Heart left ventricle (tissue), 16 donors: ENCODE measurements around the gene ASPSCR1. TPM values are rescaled to one million over a fixed set of nuclear protein-coding genes. Genes with fewer than 3 reads are reported as not detected.

Experiments used
- ATAC-seq, 4 donors: fragments of 200-7000 bp; cut with Tn5 transposase; one replicate each; pipeline ENCODE4 v1.9.1; 2020 to 2022; ENCODE audit warnings: moderate library complexity in 4 of 4, mild to moderate bottlenecking in 3 of 4, moderate number of reproducible peaks in 1 of 4
- DNase-seq, 5 donors: peaks; one replicate each; pipeline ENCODE4 v3.0.0-alpha.2; 2020
- H3K27ac ChIP-seq, 12 donors: fragments of 200-600 bp; sonication (generic) in 4 of 12; one replicate each; pipeline versions ENCODE4 v1.5.0 to v1.8.0; 2016 to 2022; ENCODE audit warnings: mild to moderate bottlenecking in 2 of 12
- H3K27me3 ChIP-seq, 9 donors: fragments of 200-600 bp; sonication (generic) in 2 of 9; one replicate each; pipeline versions ENCODE4 v1.5.1 to v1.8.0; 2016 to 2022; ENCODE audit warnings: mild to moderate bottlenecking in 3 of 9
- H3K36me3 ChIP-seq, 9 donors: fragments of 200-600 bp; sonication (generic) in 2 of 9; one replicate each; pipeline versions ENCODE4 v1.5.0 to v1.8.0; 2018 to 2022; ENCODE audit warnings: mild to moderate bottlenecking in 2 of 9
- H3K4me1 ChIP-seq, 12 donors: fragments of 200-600 bp; sonication (generic) in 4 of 12; one replicate each; pipeline versions ENCODE4 v1.5.0 to v1.8.0; 2016 to 2022; ENCODE audit warnings: mild to moderate bottlenecking in 3 of 12
- H3K4me3 ChIP-seq, 12 donors: fragments of 200-600 bp; sonication (generic) in 4 of 12; one replicate each; pipeline versions ENCODE4 v1.5.0 to v1.8.0; 2017 to 2022; ENCODE audit warnings: mild to moderate bottlenecking in 9 of 12, moderate library complexity in 4 of 12
- H3K9me3 ChIP-seq, 12 donors: fragments of 200-600 bp; sonication (generic) in 4 of 12; one replicate each; pipeline versions ENCODE4 v1.5.0 to v1.8.0; 2016 to 2022; ENCODE audit warnings: mild to moderate bottlenecking in 1 of 12
- POLR2A ChIP-seq, 2 donors: fragments of 450-650 bp; IDR thresholded peaks; one replicate each; pipeline ENCODE4 v1.6.1; 2017; ENCODE audit warnings: antibody characterized with exemption in 2 of 2, mild to moderate bottlenecking in 2 of 2, moderate library complexity in 2 of 2
- WGBS, 4 donors: extraction: QIAGEN DNeasy Blood & Tissue Kit in 2 of 4; methylation state at CpG; one replicate each; pipeline versions ENCODE4 v1.1.5 to v1.1.7; 2013 to 2018; 5-methylcytosine and 5-hydroxymethylcytosine counted together
- intact Hi-C, 10 donors: fragments of 100-400 bp; cut with DNase I; formaldehyde crosslinking; loops; one replicate each; pipeline versions ENCODE4 v1.11.1 to v1.14.2; 2022
- polyA plus RNA-seq, 2 donors: library from polyadenylated mRNA; stranded (reverse); fragments of 200-250 nt; gene quantifications; one replicate each; pipeline ENCODE4 v1.2.3, GENCODE V29; 2013
- total RNA-seq, 9 donors: library from RNA; depleted of rRNA in 2 of 9; stranded (reverse); fragments of >200 nt in 2 of 9; fragmentation: NEBNext Ultra II Directional in 3 of 9; extraction: Animal tissue kit (Norgen Biotek cat#: 25700) in 3 of 9; gene quantifications; one replicate each; pipeline versions ENCODE4 v1.1.0 to v1.2.4, GENCODE V29; 2016 to 2023
- TF ChIP-seq, protein P1 (sequence below), 12 donors: fragments of 200-600 bp; sonication (generic) in 4 of 12; IDR thresholded peaks; one replicate each; pipeline versions ENCODE4 v1.5.0 to v1.8.0; 2018 to 2022; ENCODE audit warnings: antibody characterized with exemption in 12 of 12, mild to moderate bottlenecking in 5 of 12
- donor health status: ischemic (EF 13 %, LVEDD 7.1; RV severe dilation, severe dysfunction).
- donor health status: healthy with polysubstance abuse.
- donor health status: DM: no; HTN: yes; CAD: no.
- donor health status: DM: no; HTN: no; CAD: no.
- donor health status: ischemic (EF 25% LVEDD 6.9; RV normal size, moderate dysfunction).
- donor health status: ischemic (EF 25% LVEDD 5.7; RV mildly dilated, moderate dysfunction).
- donor health status: healthy.
- donor health status: DM: yes; HTN: yes; CAD: no.
- donor health status: ischemic (EF 35%, LVEDD 5.7; RV mildly dilated, moderate dysfunction).
- donor health status: nonischemic (EF 11% LVEDD 7.7; RV severe dilation, severe dysfunction).
- donor health status: DM: yes; HTN: yes; CAD: no.
- donor health status: PGD.
- donor health status: ischemic (EF 29% LVEDD 5.4; RV normal size, mild dysfunction).
- donor health status: nonischemic (EF 23%, LVEDD 6.1; RV moderate dilation, normal function).

ASPSCR1 gene
- total and polyA plus RNA-seq, 11 donors: 15.1 to 43.6 (median 22.9) TPM

- no peaks in the 10 kb centered on the region for H3K36me3 ChIP-seq
- no peak overlapping the region for H3K4me3 ChIP-seq
- peaks cover 6 to 70% (median 25%) of the 10 kb centered on the region in 9 donors for H3K27me3 ChIP-seq
- no peaks in the 10 kb centered on the region for H3K9me3 ChIP-seq
- DNase-seq: peak; percentile 39 to 86 (median 75)
- intact Hi-C loops: loop anchor here in 1 of 10 donors (10.0 kb wide), 1 partner anchor 188 kb away; no protein-coding TSS in a partner anchor
- WGBS, 4 donors: 27 to 48% (median 43%) methylated on average over 17 to 41 of the region's 41 CpGs
- no peak overlapping the region for H3K27ac ChIP-seq
- peaks cover 0 to 28% (median 20%) of the 10 kb centered on the region in 12 donors for H3K4me1 ChIP-seq
- no peak for TF ChIP-seq POLR2A (IDR thresholded peaks at IDR 0.05)
- peak; percentile 33 to 86 (median 71) for ATAC-seq
These were observed 10.8 kb upstream of the ASPSCR1 start for GRCh38 chr17:81966343-81967243.

DNA sequence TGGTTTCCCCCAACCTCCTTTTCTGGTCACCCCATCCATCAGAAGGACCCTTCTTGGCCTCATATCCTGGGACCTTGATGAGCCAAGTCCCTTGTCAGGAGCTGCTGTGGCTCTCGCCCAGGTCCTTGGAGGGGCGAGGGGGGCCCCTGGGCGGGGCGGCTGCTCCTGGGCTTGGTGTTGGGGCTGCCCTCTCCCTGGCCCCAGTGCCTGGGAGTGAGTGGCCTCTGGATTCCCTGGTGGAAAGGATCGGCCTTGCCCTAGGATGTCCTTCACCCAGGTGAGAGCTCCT is 10.2 kb upstream of the ASPSCR1 start:
- 12 to 72% (median 48%) methylated on average over 5 of the region's 5 CpGs for WGBS, 4 donors
- no peak overlapping the region for H3K27ac ChIP-seq
- TF ChIP-seq POLR2A (IDR thresholded peaks at IDR 0.05): no peak
- TF ChIP-seq, protein P1, sequence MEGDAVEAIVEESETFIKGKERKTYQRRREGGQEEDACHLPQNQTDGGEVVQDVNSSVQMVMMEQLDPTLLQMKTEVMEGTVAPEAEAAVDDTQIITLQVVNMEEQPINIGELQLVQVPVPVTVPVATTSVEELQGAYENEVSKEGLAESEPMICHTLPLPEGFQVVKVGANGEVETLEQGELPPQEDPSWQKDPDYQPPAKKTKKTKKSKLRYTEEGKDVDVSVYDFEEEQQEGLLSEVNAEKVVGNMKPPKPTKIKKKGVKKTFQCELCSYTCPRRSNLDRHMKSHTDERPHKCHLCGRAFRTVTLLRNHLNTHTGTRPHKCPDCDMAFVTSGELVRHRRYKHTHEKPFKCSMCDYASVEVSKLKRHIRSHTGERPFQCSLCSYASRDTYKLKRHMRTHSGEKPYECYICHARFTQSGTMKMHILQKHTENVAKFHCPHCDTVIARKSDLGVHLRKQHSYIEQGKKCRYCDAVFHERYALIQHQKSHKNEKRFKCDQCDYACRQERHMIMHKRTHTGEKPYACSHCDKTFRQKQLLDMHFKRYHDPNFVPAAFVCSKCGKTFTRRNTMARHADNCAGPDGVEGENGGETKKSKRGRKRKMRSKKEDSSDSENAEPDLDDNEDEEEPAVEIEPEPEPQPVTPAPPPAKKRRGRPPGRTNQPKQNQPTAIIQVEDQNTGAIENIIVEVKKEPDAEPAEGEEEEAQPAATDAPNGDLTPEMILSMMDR (IDR thresholded peaks at IDR 0.05): no peak

GRCh38 chr17:81967533-81968395 is 9.7 kb upstream of the ASPSCR1 start:
- 9 to 15% (median 14%) methylated on average over 15 to 36 of the region's 36 CpGs for WGBS, 4 donors
- TF ChIP-seq POLR2A (IDR thresholded peaks at IDR 0.05): no peak
- TF ChIP-seq, protein P1 (IDR thresholded peaks at IDR 0.05): no peak
- Histone ChIP-seq H3K4me1 (peaks cover 0 to 28% (median 17%) of the 10 kb centered on the region in 12 donors), H3K27ac (no peak overlapping the region), H3K27me3 (peaks cover 0 to 58% (median 14%) of the 10 kb centered on the region in 9 donors), H3K4me3 (peak overlapping the region in 9 of 12 donors; percentile 1 to 22 (median 8)), H3K36me3 (no peaks in the 10 kb centered on the region), H3K9me3 (no peaks in the 10 kb centered on the region)
- peak; percentile 83 to 89 (median 84) for DNase-seq
- ATAC-seq: peak; percentile 77 to 93 (median 88)
- intact Hi-C loops: loop anchor here in 1 of 10 donors (10.0 kb wide), 1 partner anchor 187 kb away; no protein-coding TSS in a partner anchor

More for the DNA sequence above, 10.2 kb upstream of the ASPSCR1 start:
- Histone ChIP-seq H3K27me3 (peaks cover under 1 to 64% (median 19%) of the 10 kb centered on the region in 9 donors), H3K4me1 (peaks cover 0 to 28% (median 17%) of the 10 kb centered on the region in 12 donors), H3K36me3 (no peaks in the 10 kb centered on the region), H3K4me3 (no peak overlapping the region), H3K9me3 (no peaks in the 10 kb centered on the region)
- peak; percentile 2 to 12 (median 4) for ATAC-seq
- no peak for DNase-seq
- intact Hi-C loops: loop anchor here in 1 of 10 donors (10.0 kb wide), 1 partner anchor 188 kb away; no protein-coding TSS in a partner anchor

GRCh38 chr17:81968396-81968745 is 9.1 kb upstream of the ASPSCR1 start:
- Histone ChIP-seq H3K27me3 (peaks cover 0 to 52% (median 8%) of the 10 kb centered on the region in 9 donors), H3K4me1 (peaks cover 0 to 28% (median 17%) of the 10 kb centered on the region in 12 donors), H3K27ac (no peak overlapping the region), H3K9me3 (peaks cover 0 to 3% (median under 1%) of the 10 kb centered on the region in 12 donors), H3K36me3 (no peaks in the 10 kb centered on the region), H3K4me3 (peak overlapping the region in 8 of 12 donors; percentile 1 to 22 (median 7))
- 73 to 87% (median 74%) methylated on average over 7 of the region's 7 CpGs for WGBS, 4 donors
- DNase-seq: no peak
- no peak for TF ChIP-seq POLR2A (IDR thresholded peaks at IDR 0.05)
- TF ChIP-seq, protein P1 (IDR thresholded peaks at IDR 0.05): no peak
- intact Hi-C loops: loop anchor here in 1 of 10 donors (10.0 kb wide), 1 partner anchor 186 kb away; no protein-coding TSS in a partner anchor
- no peak for ATAC-seq
